Lung (tissue), 12 donors: ENCODE data around the gene PAX4. TPM values are rescaled to one million over a fixed set of nuclear protein-coding genes. Genes with fewer than 3 reads are reported as not detected.

Source experiments
- ATAC-seq: fragments of 200-7000 bp; cut with Tn5 transposase; one replicate; pipeline ENCODE4 v1.9.1; 2020; ENCODE audit warnings: moderate number of reproducible peaks; ENCODE audit not compliant: insufficient read depth, low FRiP score
- DNase-seq, 3 donors: peaks; one replicate each; pipeline ENCODE4 v3.0.0-alpha.2; 2013 to 2017
- H3K27ac ChIP-seq, 2 donors: one replicate each; pipeline ENCODE4 v1.5.1; 2013; ENCODE audit warnings: mild to moderate bottlenecking in 2 of 2, moderate library complexity in 2 of 2, control low read depth in 1 of 2, inconsistent platforms in 1 of 2, low read depth in 1 of 2, low read length in 1 of 2
- H3K27me3 ChIP-seq, 3 donors: one replicate each; pipeline ENCODE4 v1.5.1; 2013; ENCODE audit warnings: low read length in 2 of 3; ENCODE audit not compliant: control insufficient read depth in 3 of 3, insufficient read depth in 3 of 3
- H3K36me3 ChIP-seq, 4 donors: one replicate each; pipeline ENCODE4 v1.5.1; 2013; ENCODE audit warnings: low read length in 4 of 4, mild to moderate bottlenecking in 1 of 4, moderate library complexity in 1 of 4; ENCODE audit not compliant: control insufficient read depth in 4 of 4, insufficient read depth in 4 of 4
- H3K4me1 ChIP-seq, 5 donors: one replicate each; pipeline ENCODE4 v1.5.1; 2013; ENCODE audit warnings: low read length in 5 of 5, mild to moderate bottlenecking in 2 of 5, moderate library complexity in 1 of 5; ENCODE audit not compliant: control insufficient read depth in 5 of 5, insufficient read depth in 5 of 5
- H3K4me3 ChIP-seq: one replicate; pipeline ENCODE4 v1.5.1; 2013; ENCODE audit warnings: mild to moderate bottlenecking, control low read depth, moderate library complexity
- H3K9ac ChIP-seq, 2 donors: one replicate each; pipeline ENCODE4 v1.5.1; 2013; ENCODE audit warnings: low read length in 2 of 2, control low read depth in 1 of 2; ENCODE audit not compliant: insufficient read depth in 1 of 2
- H3K9me3 ChIP-seq, 4 donors: one replicate each; pipeline ENCODE4 v1.5.1; 2013; ENCODE audit warnings: low read length in 3 of 4, mild to moderate bottlenecking in 1 of 4, moderate library complexity in 1 of 4; ENCODE audit not compliant: control insufficient read depth in 4 of 4, insufficient read depth in 3 of 4
- WGBS, 2 donors: extraction: QIAGEN DNeasy Blood & Tissue Kit; methylation state at CpG; one replicate each; pipeline ENCODE4 v1.1.7; 2013; 5-methylcytosine and 5-hydroxymethylcytosine counted together
- polyA plus RNA-seq, 2 donors: library from polyadenylated mRNA; stranded (reverse); fragments of 200-250 nt; gene quantifications; one replicate each; pipeline ENCODE4 v1.2.1, GENCODE V29; 2013
- total RNA-seq, 2 donors: library from RNA; depleted of rRNA in 1 of 2; stranded (reverse); fragments of >200 nt in 1 of 2; gene quantifications; one replicate each; pipeline ENCODE4 v1.2.1, GENCODE V29; 2014 to 2021
- TF ChIP-seq, protein P1 (sequence below): IDR thresholded peaks from 2 replicates; pipeline ENCODE4 v1.5.1; 2012; ENCODE audit warnings: mild to moderate bottlenecking; ENCODE audit errors: control extremely low read depth, extremely low read depth
- donor health status: control.
- donor health status: control.
- donor health status: Bipolar disorder and iron deficiency.
- donor health status: healthy.
- donor health status: DM: yes; HTN: yes; CAD: no.

Gene PAX4
- total and polyA plus RNA-seq, 4 donors = not detected

DNA sequence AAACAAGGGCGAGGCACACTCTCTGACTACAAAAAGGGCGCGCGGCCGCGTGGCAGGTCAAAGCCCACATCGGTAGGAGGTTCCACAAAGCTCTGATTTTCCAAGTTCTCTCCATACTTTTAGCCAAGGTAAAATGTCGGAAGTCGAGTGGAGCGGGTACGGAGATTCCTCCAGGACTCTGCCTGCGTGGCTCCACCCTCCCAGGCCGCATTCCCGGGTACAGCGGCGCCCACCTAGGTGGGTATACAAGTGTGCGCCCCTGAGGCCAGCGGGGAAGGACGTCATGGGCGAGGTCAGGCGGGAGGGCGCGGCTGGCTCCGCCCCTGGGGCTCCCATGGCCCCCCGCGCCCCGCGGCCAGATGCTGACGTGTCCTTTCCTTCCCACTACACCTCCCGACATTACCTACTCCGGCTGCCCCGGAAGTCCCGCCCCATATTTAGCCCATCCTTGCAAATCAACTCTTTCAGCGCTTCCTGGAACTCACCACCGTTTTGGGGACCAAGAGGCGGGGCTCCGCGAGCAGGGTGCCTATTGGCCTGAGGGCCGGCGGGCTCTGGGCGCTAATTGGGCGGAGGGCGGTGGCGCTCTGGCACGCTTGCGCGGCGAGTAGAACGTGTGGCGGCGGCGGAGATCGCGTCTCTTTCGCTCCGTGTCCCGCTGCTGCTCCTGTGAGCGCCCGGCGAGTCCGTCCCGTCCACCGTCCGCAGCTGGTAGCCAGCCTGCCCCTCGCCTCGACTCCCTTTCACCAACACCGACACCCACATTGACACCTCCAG is 33.8 kb upstream of the PAX4 start, which contains the start of gene SND1:
SND1 (plus strand) TSS at position 639 of the 777 bp plus-strand sequence. CDS start 180 bp downstream, outside the sequence.
- Histone ChIP-seq H3K4me1 (peaks cover 3 to 31% (median 15%) of the 10 kb centered on the region in 5 donors), H3K36me3 (peaks cover 0 to 4% (median 0%) of the 10 kb centered on the region in 4 donors), H3K27me3 (no peaks in the 10 kb centered on the region), H3K4me3 (peak within 1 kb of the TSS; percentile 89), H3K27ac (peak within 1 kb of the TSS; percentile 96), H3K9me3 (no peaks in the 10 kb centered on the region), H3K9ac (peak within 1 kb of the TSS; percentile 97 to 98)
- ATAC-seq = peak; percentile 96
- 1% methylated on average over 66 to 67 of the region's 67 CpGs for WGBS, 2 donors
- TF ChIP-seq, protein P1, sequence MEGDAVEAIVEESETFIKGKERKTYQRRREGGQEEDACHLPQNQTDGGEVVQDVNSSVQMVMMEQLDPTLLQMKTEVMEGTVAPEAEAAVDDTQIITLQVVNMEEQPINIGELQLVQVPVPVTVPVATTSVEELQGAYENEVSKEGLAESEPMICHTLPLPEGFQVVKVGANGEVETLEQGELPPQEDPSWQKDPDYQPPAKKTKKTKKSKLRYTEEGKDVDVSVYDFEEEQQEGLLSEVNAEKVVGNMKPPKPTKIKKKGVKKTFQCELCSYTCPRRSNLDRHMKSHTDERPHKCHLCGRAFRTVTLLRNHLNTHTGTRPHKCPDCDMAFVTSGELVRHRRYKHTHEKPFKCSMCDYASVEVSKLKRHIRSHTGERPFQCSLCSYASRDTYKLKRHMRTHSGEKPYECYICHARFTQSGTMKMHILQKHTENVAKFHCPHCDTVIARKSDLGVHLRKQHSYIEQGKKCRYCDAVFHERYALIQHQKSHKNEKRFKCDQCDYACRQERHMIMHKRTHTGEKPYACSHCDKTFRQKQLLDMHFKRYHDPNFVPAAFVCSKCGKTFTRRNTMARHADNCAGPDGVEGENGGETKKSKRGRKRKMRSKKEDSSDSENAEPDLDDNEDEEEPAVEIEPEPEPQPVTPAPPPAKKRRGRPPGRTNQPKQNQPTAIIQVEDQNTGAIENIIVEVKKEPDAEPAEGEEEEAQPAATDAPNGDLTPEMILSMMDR = no peak
- DNase-seq = peak; percentile 99 to 100 (median 99)

DNA sequence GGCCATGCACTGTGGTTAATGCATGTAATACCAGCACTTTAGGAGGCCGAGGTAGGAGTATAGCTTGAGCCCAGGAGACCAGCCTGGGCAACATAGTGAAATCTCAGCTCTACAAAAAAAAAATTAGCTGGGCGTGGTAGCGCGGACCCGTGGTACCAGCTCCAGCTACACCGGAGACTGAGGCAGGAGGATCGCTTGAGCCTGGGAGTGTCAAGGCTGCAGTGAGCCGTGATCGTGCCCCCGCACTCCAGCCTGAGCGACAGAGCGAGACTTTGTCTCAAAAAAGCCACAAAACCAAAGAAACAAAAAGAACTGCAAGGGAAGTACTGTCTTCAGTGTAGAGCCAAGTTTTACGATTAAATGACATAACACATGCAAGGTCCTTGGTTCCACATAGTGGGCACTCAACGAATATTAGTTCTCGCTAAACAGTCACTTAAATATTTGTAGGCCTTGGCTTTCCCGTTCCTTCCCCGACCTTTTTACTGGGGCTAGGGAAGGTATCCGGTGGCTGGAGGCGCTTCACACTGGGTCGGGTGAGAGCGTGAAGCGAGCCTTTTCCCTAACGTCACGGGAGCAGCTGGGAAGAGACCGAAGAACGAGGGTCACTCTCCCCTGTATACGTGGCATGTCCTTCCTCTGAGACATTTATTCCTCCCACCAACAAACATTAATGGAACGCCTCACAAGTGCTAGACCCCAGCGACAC is 33.1 kb upstream of the PAX4 start:
- no peak for ATAC-seq
- peak in 2 of 3 donors; percentile 71 to 82 for DNase-seq
- peaks cover 2 to 31% (median 15%) of the 10 kb centered on the region in 5 donors for H3K4me1 ChIP-seq
- H3K9me3 ChIP-seq = no peaks in the 10 kb centered on the region
- H3K9ac ChIP-seq = peak overlapping the region; percentile 97 to 98
- peak overlapping the region; percentile 96 for H3K27ac ChIP-seq
- TF ChIP-seq, protein P1 = no peak
- no peaks in the 10 kb centered on the region for H3K27me3 ChIP-seq
- H3K4me3 ChIP-seq = peak overlapping the region; percentile 53
- H3K36me3 ChIP-seq = peaks cover 0 to 4% (median 0%) of the 10 kb centered on the region in 4 donors
- WGBS, 2 donors = 44 to 47% methylated on average over 29 of the region's 29 CpGs

DNA sequence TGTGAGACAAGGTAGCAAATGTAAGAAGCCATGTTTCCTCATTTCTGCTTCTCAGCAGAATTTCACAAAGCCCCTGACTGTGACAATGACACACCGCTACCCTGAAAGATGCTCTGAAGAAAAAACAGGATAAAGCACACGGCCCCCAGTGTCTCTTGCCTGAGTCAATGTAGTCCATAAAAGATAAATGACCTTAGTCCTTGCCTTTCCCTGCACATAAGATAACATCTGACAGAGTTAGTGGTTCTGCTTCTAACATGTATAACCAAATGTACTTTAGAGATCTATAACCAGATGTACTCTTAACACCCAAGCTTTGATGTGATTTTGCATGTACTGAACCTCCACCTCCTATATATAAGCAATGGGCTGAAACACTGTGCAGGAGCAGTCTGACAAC is 31.0 kb upstream of the PAX4 start:
- TF ChIP-seq, protein P1 = no peak
- ATAC-seq (no peak), DNase-seq (no peak)
- H3K9me3 ChIP-seq = no peaks in the 10 kb centered on the region
- H3K9ac ChIP-seq = no peak overlapping the region
- no peak overlapping the region for H3K27ac ChIP-seq
- 79 to 80% methylated on average over 2 of the region's 2 CpGs for WGBS, 2 donors
- no peaks in the 10 kb centered on the region for H3K27me3 ChIP-seq
- peaks cover 2 to 24% (median 8%) of the 10 kb centered on the region in 5 donors for H3K4me1 ChIP-seq
- peaks cover 0 to under 1% (median 0%) of the 10 kb centered on the region in 4 donors for H3K36me3 ChIP-seq
- H3K4me3 ChIP-seq = no peak overlapping the region
